Suprapubic skin (tissue), 4 donors: ENCODE data around the gene ANKUB1. TPM values are rescaled to one million over a fixed set of nuclear protein-coding genes. Genes with fewer than 3 reads are reported as not detected.

Experiments
- DNase-seq, 2 donors: peaks; one replicate each; pipeline ENCODE4 v3.0.0-alpha.2; 2019; ENCODE audit warnings: low spot score in 2 of 2
- H3K27ac ChIP-seq: fragments of 200-600 bp; sonication (generic); one replicate; pipeline ENCODE4 v1.5.1; 2019
- H3K27me3 ChIP-seq: fragments of 200-600 bp; sonication (generic); one replicate; pipeline ENCODE4 v1.5.1; 2019
- H3K36me3 ChIP-seq: fragments of 200-600 bp; sonication (generic); one replicate; pipeline ENCODE4 v1.5.1; 2019
- H3K4me1 ChIP-seq: fragments of 200-600 bp; sonication (generic); one replicate; pipeline ENCODE4 v1.5.1; 2019
- H3K4me3 ChIP-seq: fragments of 200-600 bp; sonication (generic); one replicate; pipeline ENCODE4 v1.5.1; 2019; ENCODE audit warnings: mild to moderate bottlenecking
- H3K9me3 ChIP-seq: fragments of 200-600 bp; sonication (generic); one replicate; pipeline ENCODE4 v1.5.1; 2019
- CTCF ChIP-seq, 2 donors: fragments of 200-600 bp in 1 of 2; fragments of 450-650 bp in 1 of 2; sonication (generic) in 1 of 2; IDR thresholded peaks; one replicate each; pipeline ENCODE4 v1.5.1; 2016 to 2019; ENCODE audit warnings: antibody characterized with exemption in 2 of 2, mild to moderate bottlenecking in 1 of 2, moderate library complexity in 1 of 2
- EP300 ChIP-seq: sonication (generic); formaldehyde crosslinking; IDR thresholded peaks from one replicate; pipeline ENCODE4 v1.6.1; 2017; ENCODE audit warnings: antibody characterized with exemption
- POLR2A ChIP-seq, 2 donors: fragments of 450-650 bp; IDR thresholded peaks; one replicate each; pipeline ENCODE4 v1.6.1; 2017; ENCODE audit warnings: antibody characterized with exemption in 2 of 2, mild to moderate bottlenecking in 2 of 2, moderate library complexity in 2 of 2
- POLR2AphosphoS5 ChIP-seq, 3 donors: sonication (generic); formaldehyde crosslinking; IDR thresholded peaks; one replicate each; pipeline ENCODE4 v1.6.1; 2017; ENCODE audit warnings: antibody characterized with exemption in 3 of 3
- WGBS: methylation state at CpG from one replicate; pipeline ENCODE4 v1.1.5; 2018; 5-methylcytosine and 5-hydroxymethylcytosine counted together
- total RNA-seq, 4 donors: library from RNA; depleted of rRNA; stranded (reverse); fragments of >200 nt; gene quantifications; one replicate each; pipeline ENCODE4 v1.1.0, GENCODE V29; 2016

The ANKUB1 gene
- total RNA-seq, 4 donors from 2014 or later = not detected

DNA sequence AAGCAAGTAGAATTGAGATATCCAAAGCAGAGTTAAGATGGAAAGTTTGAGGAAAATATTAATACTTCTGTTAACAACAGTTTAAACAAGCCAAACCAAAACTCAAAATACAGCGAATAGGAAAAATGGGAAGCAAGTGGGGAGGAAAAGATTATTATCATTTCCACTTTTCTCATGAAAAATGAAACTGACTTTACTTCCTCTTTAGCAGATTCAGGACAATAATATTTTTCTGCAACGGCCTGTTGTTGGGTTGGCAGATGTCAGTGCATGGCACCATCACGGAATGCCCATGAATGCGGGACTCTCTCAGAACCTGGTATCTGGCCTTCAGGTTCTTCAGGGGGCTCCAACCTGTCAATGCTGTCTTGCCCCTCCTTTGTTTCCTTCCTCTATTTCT, 11.1 kb downstream of the ANKUB1 start:
- H3K27ac ChIP-seq = peak overlapping the region; percentile 2
- H3K4me1 ChIP-seq = no peaks in the 10 kb centered on the region
- TF ChIP-seq CTCF (IDR thresholded peaks at IDR 0.05) (no peak), POLR2AphosphoS5 (IDR thresholded peaks at IDR 0.05) (no peak), POLR2A (IDR thresholded peaks at IDR 0.05) (no peak), EP300 (no peak)
- no peaks in the 10 kb centered on the region for H3K27me3 ChIP-seq
- H3K4me3 ChIP-seq = no peak overlapping the region
- H3K36me3 ChIP-seq = no peaks in the 10 kb centered on the region
- 77% methylated on average over 4 of the region's 4 CpGs for WGBS
- DNase-seq = no peak
- H3K9me3 ChIP-seq = no peaks in the 10 kb centered on the region

DNA sequence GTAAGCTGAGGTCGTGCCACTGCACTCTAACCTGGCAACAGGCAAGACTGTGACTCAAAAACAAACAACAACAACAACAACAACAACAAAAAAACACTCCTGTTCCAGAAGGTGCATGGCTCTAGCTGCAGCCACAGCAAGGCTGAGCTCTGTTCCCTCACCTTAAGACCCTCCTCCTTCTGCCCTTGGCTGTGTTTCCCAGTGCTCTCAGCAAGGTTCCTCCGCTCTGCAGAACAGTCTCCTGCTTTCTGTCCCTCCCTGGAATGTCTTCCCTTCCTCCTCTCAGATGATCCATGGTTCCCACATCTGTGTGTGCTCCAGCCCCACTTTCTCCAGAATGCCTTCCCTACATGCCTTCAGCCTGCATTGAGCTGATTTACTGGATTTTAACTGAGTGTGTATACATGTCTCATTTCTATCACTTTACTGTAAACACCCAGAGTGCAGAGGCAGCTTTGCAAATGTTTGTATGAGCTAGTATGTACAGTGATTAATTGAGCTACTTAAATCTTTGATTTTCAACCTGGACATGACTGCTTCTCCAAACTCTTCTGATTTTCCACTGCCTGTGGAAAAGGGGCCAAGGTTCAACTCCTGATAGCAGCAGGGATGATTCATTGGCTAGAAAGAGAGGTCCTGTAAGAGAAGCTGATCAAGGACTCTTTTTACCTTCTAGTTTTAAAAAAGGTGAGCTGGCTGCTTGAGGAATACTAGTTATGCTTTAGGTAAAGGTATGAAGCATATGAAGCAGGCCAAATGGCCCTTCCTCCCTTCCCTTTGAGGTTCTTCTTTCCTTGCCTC, 14.7 kb downstream of the ANKUB1 start:
- Histone ChIP-seq H3K4me3 (no peak overlapping the region), H3K27ac (no peak overlapping the region), H3K36me3 (no peaks in the 10 kb centered on the region), H3K9me3 (no peaks in the 10 kb centered on the region), H3K27me3 (no peaks in the 10 kb centered on the region), H3K4me1 (no peaks in the 10 kb centered on the region)
- 87% methylated on average over 2 of the region's 2 CpGs for WGBS
- no peak for DNase-seq
- TF ChIP-seq CTCF (IDR thresholded peaks at IDR 0.05) = no peak
- TF ChIP-seq POLR2A (IDR thresholded peaks at IDR 0.05) = no peak
- no peak for TF ChIP-seq EP300
- no peak for TF ChIP-seq POLR2AphosphoS5 (IDR thresholded peaks at IDR 0.05)

DNA sequence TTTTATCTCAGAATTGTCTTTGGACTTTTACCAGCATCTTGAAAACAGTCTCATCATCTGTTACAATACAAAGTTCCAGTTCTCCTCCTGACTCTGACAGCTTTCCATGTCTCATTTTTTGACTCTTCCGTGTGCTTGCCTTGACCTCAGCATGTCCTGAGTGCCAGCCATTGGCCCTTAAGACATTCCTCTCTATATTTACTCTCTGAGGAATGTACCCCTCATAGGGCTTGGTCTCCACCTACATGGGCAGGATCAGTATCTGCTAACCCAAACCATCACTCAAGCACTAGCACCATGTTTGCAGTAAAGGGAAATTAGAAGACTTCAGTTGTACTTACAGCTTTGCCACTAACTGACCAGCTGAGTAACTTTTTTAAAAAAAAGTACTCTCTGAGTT, 16.2 kb downstream of the ANKUB1 start:
- Histone ChIP-seq H3K9me3 (no peaks in the 10 kb centered on the region), H3K36me3 (no peaks in the 10 kb centered on the region), H3K27me3 (no peaks in the 10 kb centered on the region), H3K4me1 (no peaks in the 10 kb centered on the region), H3K4me3 (no peak overlapping the region), H3K27ac (no peak overlapping the region)
- DNase-seq = no peak
- TF ChIP-seq CTCF (IDR thresholded peaks at IDR 0.05) = no peak
- TF ChIP-seq POLR2A (IDR thresholded peaks at IDR 0.05) = no peak
- no peak for TF ChIP-seq EP300
- no peak for TF ChIP-seq POLR2AphosphoS5 (IDR thresholded peaks at IDR 0.05)
- 84% methylated on average over 1 of the region's 1 CpG for WGBS

- no peaks in the 10 kb centered on the region for H3K4me1 ChIP-seq
- no peaks in the 10 kb centered on the region for H3K9me3 ChIP-seq
- H3K27me3 ChIP-seq = no peaks in the 10 kb centered on the region
- H3K36me3 ChIP-seq = no peaks in the 10 kb centered on the region
- no peak for TF ChIP-seq CTCF (IDR thresholded peaks at IDR 0.05)
- TF ChIP-seq EP300 = no peak
- TF ChIP-seq POLR2A (IDR thresholded peaks at IDR 0.05) = no peak
- TF ChIP-seq POLR2AphosphoS5 (IDR thresholded peaks at IDR 0.05) = no peak
- H3K27ac ChIP-seq = no peak overlapping the region
- DNase-seq = no peak
- no peak overlapping the region for H3K4me3 ChIP-seq
- WGBS = 96% methylated on average over 2 of the region's 2 CpGs
Measured at GRCh38 chr3:149772861-149773260, 19.5 kb downstream of the ANKUB1 start.

GRCh38 chr3:149771652-149772271, 20.6 kb downstream of the ANKUB1 start:
- Histone ChIP-seq H3K4me3 (no peak overlapping the region), H3K27me3 (no peaks in the 10 kb centered on the region), H3K4me1 (no peaks in the 10 kb centered on the region), H3K9me3 (no peaks in the 10 kb centered on the region), H3K27ac (no peak overlapping the region), H3K36me3 (no peaks in the 10 kb centered on the region)
- TF ChIP-seq CTCF (IDR thresholded peaks at IDR 0.05) = peak; percentile 45 to 70
- TF ChIP-seq EP300 = no peak
- WGBS = 59% methylated on average over 8 of the region's 8 CpGs
- DNase-seq = no peak
